Measurements from ENCODE around the gene TNS1. TPM values are rescaled to one million over a fixed set of nuclear protein-coding genes. Genes with fewer than 3 reads are reported as not detected.

Gene TNS1
- total and polyA plus RNA-seq, 2 experiments from 2014 or later = 81.6 to 99.3 TPM

DNA sequence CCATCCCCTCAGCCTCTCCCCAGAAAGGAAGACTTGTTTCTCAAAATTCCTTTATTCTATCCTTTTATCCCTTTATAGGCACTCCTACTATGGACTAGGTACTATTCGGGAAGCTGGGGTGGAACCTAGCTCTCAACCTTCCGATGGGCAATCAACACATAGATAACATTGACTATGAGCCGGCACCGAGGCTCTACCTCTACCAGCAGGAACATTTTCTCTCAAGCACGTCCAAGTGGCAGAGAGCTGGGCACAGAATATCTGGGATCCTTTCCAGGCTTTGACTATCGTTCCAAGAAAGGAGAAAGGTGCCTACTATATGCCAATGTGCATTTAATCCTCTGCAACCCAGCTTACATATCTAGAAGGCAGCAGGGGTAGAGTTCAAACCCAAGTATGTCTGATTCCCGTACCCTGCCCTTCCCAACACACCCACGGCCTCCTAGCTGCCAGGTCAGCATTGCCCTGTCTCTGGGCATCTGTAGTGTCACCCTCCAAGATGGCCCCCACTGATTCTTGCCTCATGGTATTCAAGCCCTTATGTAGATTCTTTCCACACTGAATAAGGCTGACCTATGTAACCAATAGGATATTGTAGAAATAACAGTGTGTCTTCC lies 28.3 kb downstream of the TNS1 start:
- H2AFZ ChIP-seq = no peak overlapping the region
- no peak overlapping the region for H3K9ac ChIP-seq
- H3K4me3 ChIP-seq = no peak overlapping the region
- in situ Hi-C loops (cut with MboI) = no loop called here
- 86 to 87% methylated on average over 8 of the region's 8 CpGs for WGBS, 2 experiments (ENCODE audit: low coverage in 1 of 2, low lambda C conversion rate in 2 of 2, missing lambda C conversion rate in 2 of 2)
- H3K27me3 ChIP-seq (replicated peaks; ENCODE audit: insufficient read depth) = no peaks in the 10 kb centered on the region
- peaks cover 26% of the 10 kb centered on the region for H3F3A ChIP-seq (ENCODE audit: insufficient read depth)
- H3K4me2 ChIP-seq (ENCODE audit: unreplicated experiment) = no peak overlapping the region
- TF ChIP-seq EZH2 (IDR thresholded peaks at IDR 0.05; ENCODE audit: insufficient read depth, poor library complexity, severe bottlenecking) = no peak
- no peak for TF ChIP-seq EZH2phosphoT487 (IDR thresholded peaks at IDR 0.05; ENCODE audit: insufficient read depth, low read depth)
- peaks cover 28% of the 10 kb centered on the region for H3K36me3 ChIP-seq (ENCODE audit: low read depth)
- no peak overlapping the region for H3K27ac ChIP-seq
- H3K9me3 ChIP-seq (ENCODE audit: low read depth) = no peaks in the 10 kb centered on the region
- H3K79me2 ChIP-seq (ENCODE audit: insufficient read depth) = peaks cover 97% of the 10 kb centered on the region
- H3K9me2 ChIP-seq (ENCODE audit: insufficient read depth) = no peaks in the 10 kb centered on the region
- H3K4me1 ChIP-seq (ENCODE audit: insufficient read depth) = peaks cover 9% of the 10 kb centered on the region
- no peak for DNase-seq
- no peaks in the 10 kb centered on the region for H4K20me1 ChIP-seq (ENCODE audit: insufficient read depth)

DNA sequence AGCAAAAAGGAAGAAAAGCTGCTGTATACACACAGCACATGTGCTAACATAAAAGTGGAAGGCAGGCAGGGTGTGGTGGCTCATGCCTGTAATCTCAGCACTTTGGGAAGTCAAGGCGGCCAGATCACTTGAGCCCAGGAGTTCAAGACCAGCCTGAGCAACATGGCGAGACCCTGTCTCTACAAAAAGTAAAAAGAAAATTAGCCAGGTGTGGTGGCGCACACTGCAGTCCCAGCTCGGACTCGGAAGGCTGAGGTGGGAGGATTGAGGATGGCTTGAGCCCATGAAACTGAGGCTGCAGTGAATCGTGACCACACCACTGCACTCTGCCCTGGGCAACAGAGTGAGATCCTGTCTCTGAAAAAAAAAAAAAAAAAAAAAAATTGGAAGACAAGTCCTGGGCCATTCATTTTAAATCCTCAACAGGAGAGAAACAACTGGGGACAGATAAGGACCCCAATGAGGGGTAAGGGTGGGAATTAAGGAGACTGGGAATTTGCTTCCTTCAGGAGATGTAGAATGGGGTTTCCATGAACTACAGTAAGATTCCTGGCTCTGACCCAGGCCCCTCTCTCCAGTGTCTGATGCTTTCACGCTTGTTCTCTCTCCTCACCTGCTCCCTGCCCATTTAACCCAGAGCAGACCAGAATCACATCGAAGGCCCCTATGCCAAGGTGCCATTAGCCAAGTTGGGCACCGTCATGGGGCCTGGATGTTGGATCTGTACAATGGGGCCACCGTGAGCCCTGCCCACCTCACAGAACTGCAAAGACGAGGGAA lies 29.6 kb downstream of the TNS1 start:
- Histone ChIP-seq H3K27me3 (replicated peaks; ENCODE audit: insufficient read depth) (no peaks in the 10 kb centered on the region), H3K79me2 (ENCODE audit: insufficient read depth) (peaks cover 99% of the 10 kb centered on the region), H3K27ac (no peak overlapping the region), H3K4me1 (ENCODE audit: insufficient read depth) (peaks cover 5% of the 10 kb centered on the region; the same call in 1 of the 2 replicates), H3K9ac (no peak overlapping the region), H4K20me1 (ENCODE audit: insufficient read depth) (no peaks in the 10 kb centered on the region), H3K4me3 (no peak overlapping the region), H3K36me3 (ENCODE audit: low read depth) (peaks cover 28% of the 10 kb centered on the region), H2AFZ (no peak overlapping the region), H3K9me3 (ENCODE audit: low read depth) (no peaks in the 10 kb centered on the region), H3F3A (ENCODE audit: insufficient read depth) (peaks cover 32% of the 10 kb centered on the region), H3K4me2 (ENCODE audit: unreplicated experiment) (no peak overlapping the region), H3K9me2 (ENCODE audit: insufficient read depth) (no peaks in the 10 kb centered on the region)
- DNase-seq = no peak
- 84 to 88% methylated on average over 11 of the region's 11 CpGs for WGBS, 2 experiments (ENCODE audit: low coverage in 1 of 2, low lambda C conversion rate in 2 of 2, missing lambda C conversion rate in 2 of 2)
- TF ChIP-seq EZH2phosphoT487 (IDR thresholded peaks at IDR 0.05; ENCODE audit: insufficient read depth, low read depth) = no peak
- TF ChIP-seq EZH2 (IDR thresholded peaks at IDR 0.05; ENCODE audit: insufficient read depth, poor library complexity, severe bottlenecking) = no peak
- in situ Hi-C loops (cut with MboI) = no loop called here

DNA sequence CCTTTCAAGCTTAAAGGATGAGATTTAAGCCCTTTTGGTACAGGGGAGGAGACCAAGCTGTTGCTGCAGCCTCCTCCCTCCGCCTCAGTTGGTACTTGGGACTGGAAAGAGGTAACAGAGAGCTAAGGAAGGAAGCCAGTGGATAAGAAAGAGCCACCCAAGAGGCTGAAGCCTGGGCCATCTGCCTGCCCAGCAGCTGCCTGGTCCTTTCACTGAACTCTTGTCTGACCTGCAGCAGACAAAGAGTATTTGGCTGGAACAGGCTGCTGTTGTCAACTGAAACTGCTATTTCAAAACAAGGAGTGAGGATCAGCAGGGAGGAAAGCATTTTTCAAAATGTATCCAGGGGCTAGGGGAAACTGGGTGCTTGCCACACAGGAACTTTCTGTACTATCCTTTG lies 30.3 kb downstream of the TNS1 start:
- WGBS, 2 experiments (ENCODE audit: low coverage in 1 of 2, low lambda C conversion rate in 2 of 2, missing lambda C conversion rate in 2 of 2) = 40 to 83% methylated on average over 1 of the region's 1 CpG
- Histone ChIP-seq H3K79me2 (ENCODE audit: insufficient read depth) (peaks cover 99% of the 10 kb centered on the region), H2AFZ (no peak overlapping the region), H3K4me3 (no peak overlapping the region), H3K4me2 (ENCODE audit: unreplicated experiment) (no peak overlapping the region), H3K9ac (no peak overlapping the region), H3K36me3 (ENCODE audit: low read depth) (peaks cover 28% of the 10 kb centered on the region), H3K4me1 (ENCODE audit: insufficient read depth) (peaks cover 5% of the 10 kb centered on the region; the same call in 1 of the 2 replicates), H3K9me3 (ENCODE audit: low read depth) (no peaks in the 10 kb centered on the region), H3F3A (ENCODE audit: insufficient read depth) (peaks cover 36% of the 10 kb centered on the region), H3K27me3 (replicated peaks; ENCODE audit: insufficient read depth) (no peaks in the 10 kb centered on the region), H4K20me1 (ENCODE audit: insufficient read depth) (no peaks in the 10 kb centered on the region), H3K27ac (no peak overlapping the region), H3K9me2 (ENCODE audit: insufficient read depth) (no peaks in the 10 kb centered on the region)
- no peak for DNase-seq
- TF ChIP-seq EZH2phosphoT487 (IDR thresholded peaks at IDR 0.05; ENCODE audit: insufficient read depth, low read depth) (no peak), EZH2 (IDR thresholded peaks at IDR 0.05; ENCODE audit: insufficient read depth, poor library complexity, severe bottlenecking) (no peak)
- in situ Hi-C loops (cut with MboI) = no loop called here

DNA sequence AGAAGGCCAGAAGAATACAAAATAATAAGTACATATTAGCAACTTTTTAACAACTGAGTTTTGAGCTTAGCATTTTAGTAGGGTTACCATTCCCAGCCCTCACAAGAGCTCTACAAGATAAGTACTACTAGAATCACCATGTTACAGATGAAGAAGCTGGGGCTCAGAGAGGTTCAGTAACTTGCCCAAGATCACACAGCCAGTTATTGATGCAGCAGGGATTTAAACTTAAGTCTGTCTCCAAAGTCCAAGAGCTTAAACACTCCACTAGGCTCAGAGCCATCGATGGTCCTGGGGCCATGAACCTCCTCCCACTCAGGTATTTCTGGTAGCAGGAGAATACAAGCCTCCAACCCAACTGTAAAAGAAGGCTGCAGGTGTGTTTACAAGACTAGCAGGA lies 30.8 kb downstream of the TNS1 start:
- Histone ChIP-seq H4K20me1 (ENCODE audit: insufficient read depth) (no peaks in the 10 kb centered on the region), H3K4me1 (ENCODE audit: insufficient read depth) (peaks cover 5% of the 10 kb centered on the region; the same call in 1 of the 2 replicates), H3K9me3 (ENCODE audit: low read depth) (no peaks in the 10 kb centered on the region), H3F3A (ENCODE audit: insufficient read depth) (peaks cover 36% of the 10 kb centered on the region), H2AFZ (no peak overlapping the region), H3K27ac (no peak overlapping the region), H3K4me2 (ENCODE audit: unreplicated experiment) (no peak overlapping the region), H3K36me3 (ENCODE audit: low read depth) (peaks cover 26% of the 10 kb centered on the region), H3K79me2 (ENCODE audit: insufficient read depth) (peaks cover 99% of the 10 kb centered on the region), H3K4me3 (no peak overlapping the region), H3K9ac (no peak overlapping the region), H3K27me3 (replicated peaks; ENCODE audit: insufficient read depth) (no peaks in the 10 kb centered on the region), H3K9me2 (ENCODE audit: insufficient read depth) (no peaks in the 10 kb centered on the region)
- DNase-seq = no peak
- 44 to 47% methylated on average over 1 of the region's 1 CpG for WGBS, 2 experiments (ENCODE audit: low coverage in 1 of 2, low lambda C conversion rate in 2 of 2, missing lambda C conversion rate in 2 of 2)
- TF ChIP-seq EZH2 (IDR thresholded peaks at IDR 0.05; ENCODE audit: insufficient read depth, poor library complexity, severe bottlenecking) (no peak), EZH2phosphoT487 (IDR thresholded peaks at IDR 0.05; ENCODE audit: insufficient read depth, low read depth) (no peak)
- in situ Hi-C loops (cut with MboI) = no loop called here

All from GM23248 (cell line).